WTC11 (cell line): ENCODE results near the gene MTHFS.

Source experiments
- JUN ChIP-seq: sonication (generic); formaldehyde crosslinking; IDR thresholded peaks from 2 replicates; pipeline ENCODE4 v1.8.0; 2023; ENCODE audit warnings: mild to moderate bottlenecking, missing genetic modification reagents
- SMAD3 ChIP-seq: sonication (generic); formaldehyde crosslinking; IDR thresholded peaks from 2 replicates; pipeline ENCODE4 v1.8.0; 2022; ENCODE audit warnings: missing genetic modification reagents, mild to moderate bottlenecking, borderline replicate concordance
- TF ChIP-seq, protein P1 (sequence below): fragments of 200-600 bp; IDR thresholded peaks from 2 replicates; pipeline ENCODE4 v1.8.0; 2022; ENCODE audit warnings: antibody characterized with exemption

DNA sequence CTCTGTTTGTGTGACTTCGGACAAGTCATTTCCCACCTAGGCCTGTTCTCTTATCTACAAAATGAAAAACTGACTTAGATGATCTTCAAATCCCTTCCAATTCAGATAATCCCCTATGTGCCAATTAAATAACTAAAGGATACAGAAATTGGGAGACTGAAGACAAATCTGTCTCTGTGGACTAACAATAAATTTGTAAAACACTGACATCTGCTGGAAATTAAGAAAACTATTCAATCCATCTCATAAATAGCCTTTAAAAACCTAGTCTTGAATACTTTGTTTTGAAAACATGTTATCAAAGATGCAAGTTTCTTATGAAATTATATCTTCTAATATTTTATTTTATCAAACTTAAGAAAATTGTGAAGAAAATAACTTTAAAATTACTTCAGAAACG is 38.3 kb downstream of the MTHFS start:
- no peak for TF ChIP-seq JUN (CRISPR knock-in tag)
- TF ChIP-seq, protein P1, sequence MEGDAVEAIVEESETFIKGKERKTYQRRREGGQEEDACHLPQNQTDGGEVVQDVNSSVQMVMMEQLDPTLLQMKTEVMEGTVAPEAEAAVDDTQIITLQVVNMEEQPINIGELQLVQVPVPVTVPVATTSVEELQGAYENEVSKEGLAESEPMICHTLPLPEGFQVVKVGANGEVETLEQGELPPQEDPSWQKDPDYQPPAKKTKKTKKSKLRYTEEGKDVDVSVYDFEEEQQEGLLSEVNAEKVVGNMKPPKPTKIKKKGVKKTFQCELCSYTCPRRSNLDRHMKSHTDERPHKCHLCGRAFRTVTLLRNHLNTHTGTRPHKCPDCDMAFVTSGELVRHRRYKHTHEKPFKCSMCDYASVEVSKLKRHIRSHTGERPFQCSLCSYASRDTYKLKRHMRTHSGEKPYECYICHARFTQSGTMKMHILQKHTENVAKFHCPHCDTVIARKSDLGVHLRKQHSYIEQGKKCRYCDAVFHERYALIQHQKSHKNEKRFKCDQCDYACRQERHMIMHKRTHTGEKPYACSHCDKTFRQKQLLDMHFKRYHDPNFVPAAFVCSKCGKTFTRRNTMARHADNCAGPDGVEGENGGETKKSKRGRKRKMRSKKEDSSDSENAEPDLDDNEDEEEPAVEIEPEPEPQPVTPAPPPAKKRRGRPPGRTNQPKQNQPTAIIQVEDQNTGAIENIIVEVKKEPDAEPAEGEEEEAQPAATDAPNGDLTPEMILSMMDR = no peak
- no peak for TF ChIP-seq SMAD3 (CRISPR knock-in tag)
